Measurements from ENCODE around the gene MYH10. TPM values are rescaled to one million over a fixed set of nuclear protein-coding genes. Genes with fewer than 3 reads are reported as not detected.

The MYH10 gene
- total and polyA plus RNA-seq, 8 donors, result 1.8 to 104 (median 11.2) TPM

GRCh38 chr17:8647956-8648355 is 17.4 kb upstream of the MYH10 start:
- H3K9me3 ChIP-seq, result no peaks in the 10 kb centered on the region
- H3K36me3 ChIP-seq, result no peaks in the 10 kb centered on the region
- WGBS, 5 donors, result 86 to 97% (median 94%) methylated on average over 7 of the region's 7 CpGs
- H3K4me1 ChIP-seq, result peaks cover 0 to 9% (median 0%) of the 10 kb centered on the region in 4 donors
- DNase-seq, result no peak
- intact Hi-C loops (cut with DNase I; ENCODE audit: low total_unique reads), result no loop called here
- H3K4me3 ChIP-seq, result no peak overlapping the region
- TF ChIP-seq POLR2A (IDR thresholded peaks at IDR 0.05), result no peak
- no peak for TF ChIP-seq CTCF (IDR thresholded peaks at IDR 0.05)
- no peak for TF ChIP-seq POLR2AphosphoS5 (IDR thresholded peaks at IDR 0.05)
- no peak for TF ChIP-seq EP300 (IDR thresholded peaks at IDR 0.05)
- no peak overlapping the region for H3K27ac ChIP-seq
- H3K27me3 ChIP-seq, result peaks cover 0 to 4% (median 0%) of the 10 kb centered on the region in 3 donors

GRCh38 chr17:8647202-8647601 is 16.7 kb upstream of the MYH10 start:
- TF ChIP-seq CTCF (IDR thresholded peaks at IDR 0.05), result no peak
- TF ChIP-seq POLR2A (IDR thresholded peaks at IDR 0.05), result no peak
- no peak for TF ChIP-seq EP300 (IDR thresholded peaks at IDR 0.05)
- no peak for TF ChIP-seq POLR2AphosphoS5 (IDR thresholded peaks at IDR 0.05)
- H3K27me3 ChIP-seq, result peaks cover 0 to 4% (median 0%) of the 10 kb centered on the region in 3 donors
- no peak for DNase-seq
- no peak overlapping the region for H3K27ac ChIP-seq
- H3K4me3 ChIP-seq, result no peak overlapping the region
- intact Hi-C loops (cut with DNase I; ENCODE audit: low total_unique reads), result no loop called here
- H3K4me1 ChIP-seq, result peaks cover 0 to 9% (median 0%) of the 10 kb centered on the region in 4 donors
- H3K9me3 ChIP-seq, result no peaks in the 10 kb centered on the region
- WGBS, 5 donors, result 31 to 71% (median 42%) methylated on average over 7 of the region's 7 CpGs
- H3K36me3 ChIP-seq, result no peaks in the 10 kb centered on the region

- intact Hi-C loops (cut with DNase I; ENCODE audit: low total_unique reads), result no loop called here
- TF ChIP-seq POLR2AphosphoS5 (IDR thresholded peaks at IDR 0.05), result no peak
- no peak for TF ChIP-seq EP300 (IDR thresholded peaks at IDR 0.05)
- TF ChIP-seq POLR2A (IDR thresholded peaks at IDR 0.05), result no peak
- no peak for TF ChIP-seq CTCF (IDR thresholded peaks at IDR 0.05)
These were observed 14.0 kb upstream of the MYH10 start for GRCh38 chr17:8644507-8644902.

GRCh38 chr17:8643855-8644506 is 13.5 kb upstream of the MYH10 start:
- H3K4me3 ChIP-seq, result no peak overlapping the region
- DNase-seq, result no peak
- no peaks in the 10 kb centered on the region for H3K9me3 ChIP-seq
- H3K4me1 ChIP-seq, result peaks cover 0 to 1% (median 0%) of the 10 kb centered on the region in 4 donors
- no peaks in the 10 kb centered on the region for H3K27me3 ChIP-seq
- WGBS, 5 donors, result 73 to 84% (median 79%) methylated on average over 11 of the region's 11 CpGs
- intact Hi-C loops (cut with DNase I; ENCODE audit: low total_unique reads), result no loop called here
- H3K36me3 ChIP-seq, result no peaks in the 10 kb centered on the region
- TF ChIP-seq CTCF (IDR thresholded peaks at IDR 0.05) (no peak), POLR2AphosphoS5 (IDR thresholded peaks at IDR 0.05) (no peak), EP300 (IDR thresholded peaks at IDR 0.05) (no peak), POLR2A (IDR thresholded peaks at IDR 0.05) (no peak)
- no peak overlapping the region for H3K27ac ChIP-seq

More at GRCh38 chr17:8644507-8644902, 14.0 kb upstream of the MYH10 start:
- Histone ChIP-seq H3K36me3 (no peaks in the 10 kb centered on the region), H3K4me3 (no peak overlapping the region), H3K4me1 (peaks cover 0 to 7% (median 0%) of the 10 kb centered on the region in 4 donors), H3K27me3 (no peaks in the 10 kb centered on the region), H3K27ac (no peak overlapping the region), H3K9me3 (no peaks in the 10 kb centered on the region)
- DNase-seq, result no peak
- 95 to 99% (median 96%) methylated on average over 4 of the region's 4 CpGs for WGBS, 5 donors

Data from stomach (tissue), 9 donors.